ENCODE data around the gene SPRY4. TPM values are rescaled to one million over a fixed set of nuclear protein-coding genes. Genes with fewer than 3 reads are reported as not detected.
"Not testable (repeated sequence)": the region's sequence is repeated elsewhere in the genome, so short reads cannot be mapped to it uniquely, and the experiment has no call there.

The SPRY4 gene
- total RNA-seq, 2 donors from 2014 or later, result 0.71 to 1.1 TPM

GRCh38 chr5:142297786-142298185 lies 27.0 kb downstream of the SPRY4 start:
- not testable (repeated sequence) for H3K4me1 Mint-ChIP-seq; H3K27ac Mint-ChIP-seq; H3K27me3 Mint-ChIP-seq; H3K9me3 Mint-ChIP-seq; H3K4me3 Mint-ChIP-seq; H3K36me3 Mint-ChIP-seq (ENCODE audit: low read depth); ATAC-seq (replicated peaks)

GRCh38 chr5:142296914-142297417 lies 27.9 kb downstream of the SPRY4 start:
- Mint-ChIP-seq H3K4me3 (no peak overlapping the region), H3K9me3 (no peaks in the 10 kb centered on the region), H3K4me1 (peaks cover 5% of the 10 kb centered on the region)

GRCh38 chr5:142295960-142296860 lies 28.6 kb downstream of the SPRY4 start:
- no peak for ATAC-seq (replicated peaks)
- no peak overlapping the region for H3K27ac Mint-ChIP-seq
- no peaks in the 10 kb centered on the region for H3K9me3 Mint-ChIP-seq
- no peaks in the 10 kb centered on the region for H3K36me3 Mint-ChIP-seq (ENCODE audit: low read depth)
- H3K4me3 Mint-ChIP-seq, result no peak overlapping the region
- peaks cover 5% of the 10 kb centered on the region for H3K4me1 Mint-ChIP-seq
- H3K27me3 Mint-ChIP-seq, result no peaks in the 10 kb centered on the region

More at GRCh38 chr5:142296914-142297417, 27.9 kb downstream of the SPRY4 start:
- ATAC-seq (replicated peaks), result no peak
- H3K36me3 Mint-ChIP-seq (ENCODE audit: low read depth), result no peaks in the 10 kb centered on the region
- H3K27me3 Mint-ChIP-seq, result no peaks in the 10 kb centered on the region
- no peak overlapping the region for H3K27ac Mint-ChIP-seq

- Mint-ChIP-seq H3K4me3 (no peak overlapping the region), H3K9me3 (no peaks in the 10 kb centered on the region), H3K27me3 (no peaks in the 10 kb centered on the region), H3K4me1 (peaks cover 5% of the 10 kb centered on the region), H3K36me3 (ENCODE audit: low read depth) (no peaks in the 10 kb centered on the region), H3K27ac (no peak overlapping the region)
- ATAC-seq (replicated peaks), result no peak
Measured at GRCh38 chr5:142295084-142295758, 29.6 kb downstream of the SPRY4 start.

GRCh38 chr5:142293486-142293885 lies 31.3 kb downstream of the SPRY4 start:
- ATAC-seq (replicated peaks), result peak; percentile 32
- Mint-ChIP-seq H3K27ac (peak overlapping the region; percentile 35), H3K4me1 (peaks cover 5% of the 10 kb centered on the region)

GRCh38 chr5:142292808-142293207 lies 32.0 kb downstream of the SPRY4 start:
- no peaks in the 10 kb centered on the region for H3K9me3 Mint-ChIP-seq
- H3K27me3 Mint-ChIP-seq, result no peaks in the 10 kb centered on the region
- no peak overlapping the region for H3K4me3 Mint-ChIP-seq
- H3K36me3 Mint-ChIP-seq (ENCODE audit: low read depth), result no peaks in the 10 kb centered on the region
- ATAC-seq (replicated peaks), result no peak
- peaks cover 5% of the 10 kb centered on the region for H3K4me1 Mint-ChIP-seq
- H3K27ac Mint-ChIP-seq, result no peak overlapping the region

More at GRCh38 chr5:142293486-142293885, 31.3 kb downstream of the SPRY4 start:
- Mint-ChIP-seq H3K27me3 (no peaks in the 10 kb centered on the region), H3K4me3 (no peak overlapping the region), H3K36me3 (ENCODE audit: low read depth) (no peaks in the 10 kb centered on the region), H3K9me3 (no peaks in the 10 kb centered on the region)

DNA sequence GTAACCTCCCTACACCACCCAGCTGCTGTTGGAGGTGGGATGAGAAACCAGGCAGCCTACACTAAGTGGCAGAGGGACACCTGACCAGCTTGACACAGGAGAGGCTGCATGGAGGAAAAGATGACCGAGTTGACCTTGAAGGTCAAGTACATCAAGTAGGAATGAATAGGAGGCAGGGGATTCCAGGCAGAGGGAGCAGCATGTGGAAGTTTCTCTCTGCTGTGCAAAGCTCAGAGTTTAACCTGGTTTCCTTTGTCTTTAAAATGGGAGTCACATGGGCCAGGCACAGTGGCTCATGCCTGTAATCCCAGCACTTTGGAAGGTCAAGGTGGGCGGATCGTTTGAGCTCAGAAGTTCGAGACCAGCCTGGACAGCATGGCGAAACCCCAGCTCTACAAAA lies 32.6 kb downstream of the SPRY4 start:
- peaks cover 5% of the 10 kb centered on the region for H3K4me1 Mint-ChIP-seq
- H3K9me3 Mint-ChIP-seq, result no peaks in the 10 kb centered on the region
- H3K27ac Mint-ChIP-seq, result no peak overlapping the region
- no peaks in the 10 kb centered on the region for H3K36me3 Mint-ChIP-seq (ENCODE audit: low read depth)
- H3K4me3 Mint-ChIP-seq, result no peak overlapping the region
- no peak for ATAC-seq (replicated peaks)
- H3K27me3 Mint-ChIP-seq, result no peaks in the 10 kb centered on the region

DNA sequence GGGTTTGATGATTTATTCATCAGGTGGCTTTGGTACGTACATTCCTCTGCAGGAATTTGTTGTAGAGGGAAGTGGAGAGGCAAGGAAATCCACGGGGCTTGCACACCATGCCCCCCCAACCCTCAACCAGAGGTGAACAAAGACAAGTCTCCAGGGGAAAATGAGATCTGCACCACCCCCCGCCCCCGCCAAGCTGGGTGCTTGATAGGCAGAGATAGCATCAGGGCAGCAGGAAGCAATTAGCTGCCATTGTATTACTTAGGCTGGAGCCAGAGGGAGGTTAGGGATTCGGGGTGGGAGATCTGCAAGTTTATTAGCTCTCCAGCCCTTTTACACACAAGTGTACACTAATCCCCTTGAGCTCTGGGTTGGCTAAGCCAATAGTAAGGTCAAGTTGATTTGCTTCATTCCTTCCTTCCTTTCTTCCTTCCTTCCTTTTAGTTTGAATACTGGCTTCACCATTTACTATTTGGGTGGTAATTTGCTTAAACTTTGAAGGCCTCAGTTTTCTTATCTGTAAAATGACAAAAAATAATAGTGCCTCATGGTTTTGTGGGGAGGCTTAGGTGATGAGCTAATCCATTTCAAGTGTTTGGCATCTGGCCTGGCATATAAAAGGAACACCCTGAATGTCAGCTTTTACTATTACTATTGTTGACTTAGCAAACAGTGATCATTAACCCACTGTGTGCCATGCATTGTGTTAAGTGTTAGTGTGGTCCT lies 34.1 kb downstream of the SPRY4 start:
- H3K4me1 Mint-ChIP-seq, result peaks cover 5% of the 10 kb centered on the region
- H3K36me3 Mint-ChIP-seq (ENCODE audit: low read depth), result no peaks in the 10 kb centered on the region
- no peaks in the 10 kb centered on the region for H3K27me3 Mint-ChIP-seq
- no peak overlapping the region for H3K27ac Mint-ChIP-seq
- H3K9me3 Mint-ChIP-seq, result no peaks in the 10 kb centered on the region
- no peak overlapping the region for H3K4me3 Mint-ChIP-seq
- no peak for ATAC-seq (replicated peaks)

GRCh38 chr5:142289708-142290576 lies 34.9 kb downstream of the SPRY4 start:
- ATAC-seq (replicated peaks), result no peak
- peaks cover 5% of the 10 kb centered on the region for H3K4me1 Mint-ChIP-seq
- H3K9me3 Mint-ChIP-seq, result no peaks in the 10 kb centered on the region
- H3K27me3 Mint-ChIP-seq, result no peaks in the 10 kb centered on the region
- no peak overlapping the region for H3K27ac Mint-ChIP-seq
- H3K4me3 Mint-ChIP-seq, result no peak overlapping the region
- H3K36me3 Mint-ChIP-seq (ENCODE audit: low read depth), result no peaks in the 10 kb centered on the region

DNA sequence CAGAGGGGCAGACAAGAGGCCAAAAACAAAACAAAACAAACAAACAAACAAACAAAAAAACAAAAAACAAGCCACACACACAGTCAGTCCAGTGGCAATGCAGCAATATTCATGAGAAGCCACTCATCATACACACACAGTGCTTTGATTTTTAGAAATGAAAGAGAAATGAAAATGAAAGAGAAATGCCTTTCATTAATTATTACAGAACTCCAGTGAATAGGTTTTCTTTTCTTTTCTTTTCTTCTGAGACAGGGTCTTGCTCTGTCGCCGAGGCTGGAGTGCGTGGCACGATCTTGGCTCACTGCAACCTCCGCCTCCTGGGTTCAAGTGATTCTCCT lies 36.9 kb downstream of the SPRY4 start:
- H3K9me3 Mint-ChIP-seq, result no peaks in the 10 kb centered on the region
- no peaks in the 10 kb centered on the region for H3K36me3 Mint-ChIP-seq (ENCODE audit: low read depth)
- ATAC-seq (replicated peaks), result no peak
- H3K27me3 Mint-ChIP-seq, result no peaks in the 10 kb centered on the region
- H3K4me3 Mint-ChIP-seq, result no peak overlapping the region
- no peaks in the 10 kb centered on the region for H3K4me1 Mint-ChIP-seq
- no peak overlapping the region for H3K27ac Mint-ChIP-seq

DNA sequence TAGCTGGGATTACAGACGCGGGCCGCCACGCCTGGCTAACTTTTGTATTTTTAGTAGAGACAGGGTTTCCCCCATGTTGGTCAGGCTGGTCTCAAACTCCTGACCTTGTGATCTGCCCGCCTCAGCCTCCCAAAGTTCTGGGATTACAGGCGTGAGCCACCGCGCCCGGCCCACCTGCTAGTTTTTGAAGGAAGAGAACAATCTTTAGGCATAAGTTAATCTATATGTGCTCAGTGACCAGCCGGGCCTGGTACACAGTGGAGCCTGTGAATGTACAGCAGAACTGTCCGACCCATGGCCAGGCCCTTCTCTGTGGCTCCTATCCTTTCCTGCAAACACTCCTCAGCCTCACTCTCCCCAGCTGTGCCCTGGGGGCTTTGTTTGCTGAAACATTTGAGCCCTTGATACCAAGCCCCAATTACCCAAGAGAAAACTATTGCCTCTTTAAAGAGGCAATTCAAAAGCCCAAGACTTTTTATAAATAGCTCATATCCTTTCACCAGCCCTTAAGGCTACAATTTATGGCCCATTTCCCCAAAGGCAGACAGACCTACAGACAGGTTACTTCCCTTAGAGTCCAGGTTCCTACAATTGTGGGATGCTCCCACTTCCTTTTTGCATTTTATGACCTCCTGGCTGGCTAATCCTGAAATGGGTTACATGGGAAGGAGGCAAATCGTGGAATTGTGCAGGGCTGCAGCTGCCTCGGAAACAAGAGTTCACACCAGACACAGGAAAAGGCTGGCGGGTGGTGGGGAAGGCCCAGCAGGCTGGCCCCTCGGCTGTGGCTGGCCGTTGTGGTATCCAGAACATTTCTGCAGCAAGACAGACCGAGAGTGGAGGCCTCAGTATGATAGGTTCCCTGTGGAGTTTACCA lies 37.5 kb downstream of the SPRY4 start:
- ATAC-seq (replicated peaks), result no peak
- no peaks in the 10 kb centered on the region for H3K9me3 Mint-ChIP-seq
- H3K36me3 Mint-ChIP-seq (ENCODE audit: low read depth), result no peaks in the 10 kb centered on the region
- no peak overlapping the region for H3K27ac Mint-ChIP-seq
- no peaks in the 10 kb centered on the region for H3K4me1 Mint-ChIP-seq
- H3K27me3 Mint-ChIP-seq, result no peaks in the 10 kb centered on the region
- H3K4me3 Mint-ChIP-seq, result no peak overlapping the region

- Mint-ChIP-seq H3K9me3 (no peaks in the 10 kb centered on the region), H3K4me1 (no peaks in the 10 kb centered on the region), H3K27me3 (no peaks in the 10 kb centered on the region), H3K27ac (no peak overlapping the region), H3K36me3 (ENCODE audit: low read depth) (no peaks in the 10 kb centered on the region), H3K4me3 (no peak overlapping the region)
- ATAC-seq (replicated peaks), result no peak
Measured at GRCh38 chr5:142286111-142286510, 38.7 kb downstream of the SPRY4 start.

GRCh38 chr5:142283304-142283703 lies 41.5 kb downstream of the SPRY4 start:
- no peak for ATAC-seq (replicated peaks)

More at GRCh38 chr5:142283304-142283703, 41.5 kb downstream of the SPRY4 start:
- H3K36me3 Mint-ChIP-seq (ENCODE audit: low read depth), result no peaks in the 10 kb centered on the region
- H3K4me3 Mint-ChIP-seq, result no peak overlapping the region
- no peaks in the 10 kb centered on the region for H3K4me1 Mint-ChIP-seq
- H3K9me3 Mint-ChIP-seq, result no peaks in the 10 kb centered on the region
- H3K27ac Mint-ChIP-seq, result no peak overlapping the region
- no peaks in the 10 kb centered on the region for H3K27me3 Mint-ChIP-seq
